GM12878 (cell line): ENCODE measurements around the gene PGK1. TPM values are rescaled to one million over a fixed set of nuclear protein-coding genes. Genes with fewer than 3 reads are reported as not detected.

Source experiments
- DPF2 ChIP-seq: fragments of 450-650 bp; IDR thresholded peaks from 2 replicates; pipeline ENCODE4 v1.6.1; 2017; ENCODE audit warnings: mild to moderate bottlenecking
- IKZF2 ChIP-seq, 2 experiments: fragments of 450-650 bp; IDR thresholded peaks; 2 replicates each; pipeline ENCODE4 v1.6.1; 2017; ENCODE audit warnings: mild to moderate bottlenecking in 2 of 2, moderate library complexity in 2 of 2
- NFIC ChIP-seq: IDR thresholded peaks from 2 replicates; pipeline ENCODE4 v1.6.1; 2012; ENCODE audit warnings: low read depth, mild to moderate bottlenecking, inconsistent platforms, low read length, moderate library complexity
- TCF12 ChIP-seq: IDR thresholded peaks from 2 replicates; pipeline ENCODE4 v1.6.1; 2011; ENCODE audit warnings: low read depth, mild to moderate bottlenecking, low read length
- TCF7 ChIP-seq: IDR thresholded peaks from 2 replicates; pipeline ENCODE4 v1.6.1; 2014; ENCODE audit warnings: antibody characterized with exemption, borderline replicate concordance
- WRNIP1 ChIP-seq: IDR thresholded peaks from 2 replicates; pipeline ENCODE4 v1.6.1; 2011; ENCODE audit warnings: low read depth, low read length, improper control_type of control experiment, borderline replicate concordance
- YY1 ChIP-seq: IDR thresholded peaks from 2 replicates; pipeline ENCODE4 v1.6.1; 2011; ENCODE audit warnings: low read depth, mild to moderate bottlenecking, low read length
- ZNF24 ChIP-seq: fragments of 450-650 bp; IDR thresholded peaks from 2 replicates; pipeline ENCODE4 v1.6.1; 2017; ENCODE audit warnings: antibody characterized with exemption, mild to moderate bottlenecking
- polyA plus RNA-seq, 11 experiments: library from polyadenylated mRNA; depleted of rRNA in 4 of 11; unstranded in 6 of 11; stranded (reverse) in 5 of 11; fragments of >200 nt; fragmentation: Nextera tagmentation in 4 of 11; fragmentation: Illumina TruSeq in 1 of 11; extraction: Ambion mirVana in 4 of 11; extraction: Trizol in 1 of 11; gene quantifications; 1 replicate in 1 of 11; 2 replicates in 10 of 11; pipeline versions ENCODE4 v1.2.1 to v1.2.3, GENCODE V29; 2011 to 2016; ENCODE audit warnings: inconsistent platforms in 2 of 11, missing spikeins in 2 of 11, low read depth in 1 of 11
- total RNA-seq, 4 experiments: library from RNA; depleted of rRNA in 3 of 4; stranded (reverse); fragments of >200 nt in 3 of 4; fragmentation: Illumina TruSeq in 1 of 4; extraction: Trizol in 1 of 4; gene quantifications; 2 replicates each; pipeline versions ENCODE4 v1.2.1 to v1.2.3, GENCODE V29; 2013 to 2021
- TF ChIP-seq, protein P1 (sequence below), 3 experiments: IDR thresholded peaks in 2 of 3; conservative IDR thresholded peaks in 1 of 3; 2 replicates each; pipeline ENCODE4 v1.5.1; 2011; ENCODE audit warnings: low read depth in 3 of 3, low read length in 3 of 3, mild to moderate bottlenecking in 3 of 3, control low read depth in 2 of 3, moderate library complexity in 2 of 3, inconsistent platforms in 1 of 3, mixed read lengths in 1 of 3; ENCODE audit not compliant: control insufficient read depth in 2 of 3, insufficient read depth in 1 of 3; ENCODE audit errors: extremely low read depth in 1 of 3
- TF ChIP-seq, protein P2 (sequence below): fragments of 450-650 bp; IDR thresholded peaks from 2 replicates; pipeline ENCODE4 v1.6.1; 2016; ENCODE audit warnings: mild to moderate bottlenecking
- TF ChIP-seq, protein P3 (sequence below): fragments of 450-650 bp; IDR thresholded peaks from 2 replicates; pipeline ENCODE4 v1.6.1; 2017; ENCODE audit warnings: mild to moderate bottlenecking

The PGK1 gene
- total and polyA plus RNA-seq, 10 of the 15 experiments (the other 5 are each of a cell fraction or from before 2014, with no cell fraction given): 370 to 1,825 (median 629) TPM

DNA sequence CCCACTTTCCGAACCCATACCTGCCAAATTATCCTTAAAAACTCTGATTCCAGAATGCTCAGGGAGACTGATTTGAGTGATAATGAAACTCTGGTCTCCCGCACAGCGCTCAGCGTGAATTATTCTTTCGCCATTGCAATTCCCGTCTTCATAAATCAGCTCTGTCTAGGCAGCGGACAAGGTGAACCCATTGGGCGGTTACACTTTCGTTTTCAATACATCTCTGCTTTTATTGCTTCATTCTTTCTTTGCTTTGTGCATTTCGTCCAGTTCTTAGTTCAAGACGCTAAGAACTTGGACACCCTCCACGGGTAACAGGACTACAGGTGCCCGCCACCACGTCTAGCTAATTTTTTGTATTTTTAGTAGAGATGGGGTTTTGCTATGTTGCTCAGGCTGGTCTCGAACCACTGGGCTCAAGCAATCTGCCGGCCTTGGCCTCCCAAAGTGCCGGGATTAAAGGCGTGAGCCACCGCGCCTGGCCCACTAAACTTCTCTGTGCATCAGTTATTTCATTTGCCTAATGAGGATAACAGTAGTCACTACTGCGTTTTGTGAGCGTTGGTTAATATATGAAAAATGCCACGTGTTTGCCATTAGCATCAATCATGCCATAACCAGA lies 936 bp upstream of the PGK1 start (continued):
- TF ChIP-seq, protein P1, sequence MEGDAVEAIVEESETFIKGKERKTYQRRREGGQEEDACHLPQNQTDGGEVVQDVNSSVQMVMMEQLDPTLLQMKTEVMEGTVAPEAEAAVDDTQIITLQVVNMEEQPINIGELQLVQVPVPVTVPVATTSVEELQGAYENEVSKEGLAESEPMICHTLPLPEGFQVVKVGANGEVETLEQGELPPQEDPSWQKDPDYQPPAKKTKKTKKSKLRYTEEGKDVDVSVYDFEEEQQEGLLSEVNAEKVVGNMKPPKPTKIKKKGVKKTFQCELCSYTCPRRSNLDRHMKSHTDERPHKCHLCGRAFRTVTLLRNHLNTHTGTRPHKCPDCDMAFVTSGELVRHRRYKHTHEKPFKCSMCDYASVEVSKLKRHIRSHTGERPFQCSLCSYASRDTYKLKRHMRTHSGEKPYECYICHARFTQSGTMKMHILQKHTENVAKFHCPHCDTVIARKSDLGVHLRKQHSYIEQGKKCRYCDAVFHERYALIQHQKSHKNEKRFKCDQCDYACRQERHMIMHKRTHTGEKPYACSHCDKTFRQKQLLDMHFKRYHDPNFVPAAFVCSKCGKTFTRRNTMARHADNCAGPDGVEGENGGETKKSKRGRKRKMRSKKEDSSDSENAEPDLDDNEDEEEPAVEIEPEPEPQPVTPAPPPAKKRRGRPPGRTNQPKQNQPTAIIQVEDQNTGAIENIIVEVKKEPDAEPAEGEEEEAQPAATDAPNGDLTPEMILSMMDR (IDR thresholded peaks at IDR 0.05 in 2 of 3, conservative IDR thresholded peaks at IDR 0.05 in 1 of 3; ENCODE audit: control insufficient read depth in 2 of 3, extremely low read depth in 1 of 3, insufficient read depth in 1 of 3, low read depth in 3 of 3, low read length in 3 of 3): no peak
- TF ChIP-seq, protein P2, sequence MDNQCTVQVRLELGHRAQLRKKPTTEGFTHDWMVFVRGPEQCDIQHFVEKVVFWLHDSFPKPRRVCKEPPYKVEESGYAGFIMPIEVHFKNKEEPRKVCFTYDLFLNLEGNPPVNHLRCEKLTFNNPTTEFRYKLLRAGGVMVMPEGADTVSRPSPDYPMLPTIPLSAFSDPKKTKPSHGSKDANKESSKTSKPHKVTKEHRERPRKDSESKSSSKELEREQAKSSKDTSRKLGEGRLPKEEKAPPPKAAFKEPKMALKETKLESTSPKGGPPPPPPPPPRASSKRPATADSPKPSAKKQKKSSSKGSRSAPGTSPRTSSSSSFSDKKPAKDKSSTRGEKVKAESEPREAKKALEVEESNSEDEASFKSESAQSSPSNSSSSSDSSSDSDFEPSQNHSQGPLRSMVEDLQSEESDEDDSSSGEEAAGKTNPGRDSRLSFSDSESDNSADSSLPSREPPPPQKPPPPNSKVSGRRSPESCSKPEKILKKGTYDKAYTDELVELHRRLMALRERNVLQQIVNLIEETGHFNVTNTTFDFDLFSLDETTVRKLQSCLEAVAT: peak; percentile 86
- TF ChIP-seq WRNIP1: no peak
- TF ChIP-seq, protein P3, sequence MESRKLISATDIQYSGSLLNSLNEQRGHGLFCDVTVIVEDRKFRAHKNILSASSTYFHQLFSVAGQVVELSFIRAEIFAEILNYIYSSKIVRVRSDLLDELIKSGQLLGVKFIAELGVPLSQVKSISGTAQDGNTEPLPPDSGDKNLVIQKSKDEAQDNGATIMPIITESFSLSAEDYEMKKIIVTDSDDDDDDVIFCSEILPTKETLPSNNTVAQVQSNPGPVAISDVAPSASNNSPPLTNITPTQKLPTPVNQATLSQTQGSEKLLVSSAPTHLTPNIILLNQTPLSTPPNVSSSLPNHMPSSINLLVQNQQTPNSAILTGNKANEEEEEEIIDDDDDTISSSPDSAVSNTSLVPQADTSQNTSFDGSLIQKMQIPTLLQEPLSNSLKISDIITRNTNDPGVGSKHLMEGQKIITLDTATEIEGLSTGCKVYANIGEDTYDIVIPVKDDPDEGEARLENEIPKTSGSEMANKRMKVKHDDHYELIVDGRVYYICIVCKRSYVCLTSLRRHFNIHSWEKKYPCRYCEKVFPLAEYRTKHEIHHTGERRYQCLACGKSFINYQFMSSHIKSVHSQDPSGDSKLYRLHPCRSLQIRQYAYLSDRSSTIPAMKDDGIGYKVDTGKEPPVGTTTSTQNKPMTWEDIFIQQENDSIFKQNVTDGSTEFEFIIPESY: peak; percentile 11; the same call in 1 of the 2 replicates
- TF ChIP-seq NFIC: no peak
- no peak for TF ChIP-seq IKZF2 (IDR thresholded peaks at IDR 0.05)
- no peak for TF ChIP-seq DPF2
- TF ChIP-seq ZNF24: no peak
- TF ChIP-seq TCF12: no peak
- no peak for TF ChIP-seq YY1
- no peak for TF ChIP-seq TCF7
